Measurements from ENCODE around the gene SH3BGR.

DNA sequence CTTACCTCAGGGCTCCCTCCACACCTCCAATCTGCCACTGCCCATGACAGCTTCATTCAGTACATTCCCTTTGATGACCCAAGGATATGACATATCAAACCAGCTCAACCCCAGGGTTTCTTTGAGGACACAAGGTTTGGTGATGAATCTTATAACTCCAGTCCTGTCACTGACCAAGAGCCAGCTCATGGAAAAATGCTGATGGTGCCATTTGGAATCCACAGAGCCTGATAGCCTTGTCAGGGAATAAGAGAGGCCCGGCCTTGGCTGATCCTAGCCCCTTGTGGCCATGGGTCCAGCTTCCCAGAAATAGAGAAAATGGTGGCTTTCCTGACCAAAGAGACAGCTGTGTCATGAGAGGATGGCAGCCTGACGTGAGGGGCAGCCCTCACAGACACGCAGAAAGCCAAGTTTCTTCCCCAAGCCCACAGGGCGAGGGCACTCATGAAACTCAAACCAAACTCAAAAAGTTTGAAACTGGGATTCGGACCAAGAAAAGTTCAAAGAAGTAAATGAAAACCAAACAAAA is 75.4 kb downstream of the SH3BGR start:
- TF ChIP-seq, protein P1, sequence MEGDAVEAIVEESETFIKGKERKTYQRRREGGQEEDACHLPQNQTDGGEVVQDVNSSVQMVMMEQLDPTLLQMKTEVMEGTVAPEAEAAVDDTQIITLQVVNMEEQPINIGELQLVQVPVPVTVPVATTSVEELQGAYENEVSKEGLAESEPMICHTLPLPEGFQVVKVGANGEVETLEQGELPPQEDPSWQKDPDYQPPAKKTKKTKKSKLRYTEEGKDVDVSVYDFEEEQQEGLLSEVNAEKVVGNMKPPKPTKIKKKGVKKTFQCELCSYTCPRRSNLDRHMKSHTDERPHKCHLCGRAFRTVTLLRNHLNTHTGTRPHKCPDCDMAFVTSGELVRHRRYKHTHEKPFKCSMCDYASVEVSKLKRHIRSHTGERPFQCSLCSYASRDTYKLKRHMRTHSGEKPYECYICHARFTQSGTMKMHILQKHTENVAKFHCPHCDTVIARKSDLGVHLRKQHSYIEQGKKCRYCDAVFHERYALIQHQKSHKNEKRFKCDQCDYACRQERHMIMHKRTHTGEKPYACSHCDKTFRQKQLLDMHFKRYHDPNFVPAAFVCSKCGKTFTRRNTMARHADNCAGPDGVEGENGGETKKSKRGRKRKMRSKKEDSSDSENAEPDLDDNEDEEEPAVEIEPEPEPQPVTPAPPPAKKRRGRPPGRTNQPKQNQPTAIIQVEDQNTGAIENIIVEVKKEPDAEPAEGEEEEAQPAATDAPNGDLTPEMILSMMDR (IDR thresholded peaks at IDR 0.05; ENCODE audit: low read depth, low read length), result no peak
- no peak for TF ChIP-seq EZH2phosphoT487 (IDR thresholded peaks at IDR 0.05; ENCODE audit: low read depth)
